GM18867 (cell line): ENCODE results near the gene THAP8.
A peak's percentile ranks its signal among the peaks of the same experiment; 100 is the strongest.

Experiments used
- ATAC-seq: cut with Tn5 transposase; IDR thresholded peaks from one replicate; pipeline ENCODE4 v1.9.1; 2021; ENCODE audit warnings: mild to moderate bottlenecking, moderate library complexity; ENCODE audit not compliant: unreplicated experiment

THAP8 gene

DNA sequence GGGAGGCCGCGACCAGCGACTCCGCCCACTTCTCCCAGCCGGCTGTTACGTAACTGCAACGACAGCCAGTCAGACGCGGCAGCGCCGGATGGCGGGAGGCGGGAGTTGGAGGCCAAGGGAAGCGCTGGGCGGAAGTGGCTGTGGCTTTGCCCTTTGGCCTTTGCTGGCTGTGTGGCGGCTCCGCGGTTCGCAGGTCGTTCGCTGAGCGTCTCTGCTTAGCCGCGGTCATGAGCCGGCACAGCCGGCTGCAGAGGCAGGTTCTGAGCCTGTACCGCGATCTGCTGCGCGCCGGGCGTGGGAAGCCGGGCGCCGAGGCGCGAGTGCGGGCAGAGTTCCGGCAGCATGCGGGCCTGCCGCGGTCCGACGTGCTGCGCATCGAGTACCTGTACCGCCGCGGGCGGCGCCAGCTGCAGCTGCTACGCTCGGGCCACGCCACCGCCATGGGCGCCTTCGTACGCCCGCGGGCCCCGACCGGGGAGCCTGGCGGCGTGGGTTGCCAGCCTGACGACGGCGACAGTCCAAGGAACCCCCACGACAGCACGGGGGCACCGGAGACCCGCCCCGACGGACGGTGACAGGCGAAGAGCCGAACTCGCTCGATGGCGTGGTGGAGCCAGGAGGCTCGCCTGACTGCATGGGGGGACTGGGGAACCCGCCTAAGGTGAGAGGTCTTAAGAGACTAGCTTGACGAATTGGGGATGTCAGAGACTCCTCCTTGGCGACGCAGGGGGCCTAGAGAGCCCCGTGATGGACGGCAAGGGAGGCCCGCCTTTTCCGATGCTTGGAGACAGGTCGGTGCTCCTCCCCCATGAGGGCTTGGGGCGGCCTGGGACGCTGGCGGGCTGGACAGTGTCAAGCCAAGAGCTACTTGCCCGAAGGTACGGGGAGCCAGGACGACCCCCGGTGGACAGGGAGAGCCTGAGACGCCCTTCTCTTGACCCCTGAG, 58.8 kb downstream of the THAP8 start, which contains the start of gene SDHAF1:
Gene SDHAF1 (plus strand): TSS at position 141 of the 946 bp plus-strand sequence. CDS start 87 bp downstream, at position 228.
- ATAC-seq: peak; percentile 82

DNA sequence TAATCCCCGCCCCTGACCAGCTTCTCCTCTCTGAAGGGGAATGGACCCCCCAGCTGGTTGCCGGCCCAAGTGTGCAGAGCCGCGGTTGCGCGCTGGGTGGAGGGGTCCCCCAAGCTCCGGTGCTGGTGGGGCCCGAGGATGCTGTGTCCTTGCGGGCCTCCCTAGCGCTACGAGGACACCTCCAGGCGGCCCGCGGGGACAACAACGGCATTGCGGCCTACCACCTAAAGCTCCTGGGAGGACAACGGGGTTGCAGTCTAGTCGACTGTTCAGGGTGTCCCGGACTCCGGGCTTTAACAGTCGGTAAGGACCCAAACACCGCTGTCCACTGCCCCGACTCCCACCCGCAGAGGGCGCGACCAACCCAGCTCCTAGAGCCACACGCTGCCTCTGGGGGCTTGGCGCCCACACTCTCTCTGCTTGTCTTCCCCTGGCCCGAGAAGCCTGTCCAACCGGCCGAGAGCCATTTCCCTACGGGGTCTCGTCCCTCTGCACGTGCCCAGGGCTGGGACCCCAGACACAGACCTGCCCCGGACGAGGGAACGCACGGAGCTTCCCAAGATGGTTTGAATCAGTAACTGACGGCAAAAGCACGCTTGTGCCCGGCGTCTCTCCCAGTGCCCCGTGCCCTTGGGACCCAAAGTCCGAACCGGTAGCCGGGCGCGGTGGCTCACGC, 60.0 kb downstream of the THAP8 start:
- no peak for ATAC-seq

DNA sequence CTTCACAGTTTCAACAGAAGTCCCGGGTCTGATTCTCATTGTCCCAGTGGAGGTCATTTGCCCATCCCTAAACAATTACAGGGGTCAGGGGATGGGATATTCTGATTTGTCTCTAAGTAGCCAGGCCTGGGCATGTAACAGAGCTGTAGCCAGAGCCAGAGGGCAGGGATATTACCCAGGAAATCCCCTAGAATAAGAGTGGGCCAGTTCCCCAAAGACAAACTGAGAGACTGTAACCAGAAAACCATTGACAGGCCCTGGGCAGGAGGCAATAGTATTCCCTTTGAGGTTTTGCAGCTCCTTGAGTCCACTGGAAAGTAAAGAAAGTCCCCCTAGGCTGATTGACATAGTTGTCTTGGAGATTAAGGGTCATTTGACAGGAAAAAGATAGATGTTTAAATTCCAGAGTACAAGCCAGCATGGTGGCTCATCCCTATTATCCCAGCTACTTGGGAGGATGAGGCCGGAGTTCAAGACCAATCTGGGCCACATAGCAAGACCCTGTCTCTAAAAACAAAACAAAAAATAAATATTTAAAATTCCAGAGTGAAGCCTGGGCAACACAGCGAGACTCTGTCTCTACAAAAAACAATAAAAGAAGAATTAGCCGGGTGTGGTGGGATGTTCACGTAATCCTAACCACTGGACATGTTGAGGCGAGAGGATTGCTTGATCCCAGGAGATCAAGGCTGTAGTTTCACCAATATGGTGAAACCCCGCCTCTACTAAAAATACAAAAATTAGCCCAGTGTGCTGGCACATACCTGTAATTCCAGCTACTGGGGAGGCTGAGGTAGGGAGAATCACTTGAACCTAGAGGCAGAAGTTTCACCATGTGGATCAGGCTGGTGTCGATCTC, 60.9 kb downstream of the THAP8 start:
- no peak for ATAC-seq

DNA sequence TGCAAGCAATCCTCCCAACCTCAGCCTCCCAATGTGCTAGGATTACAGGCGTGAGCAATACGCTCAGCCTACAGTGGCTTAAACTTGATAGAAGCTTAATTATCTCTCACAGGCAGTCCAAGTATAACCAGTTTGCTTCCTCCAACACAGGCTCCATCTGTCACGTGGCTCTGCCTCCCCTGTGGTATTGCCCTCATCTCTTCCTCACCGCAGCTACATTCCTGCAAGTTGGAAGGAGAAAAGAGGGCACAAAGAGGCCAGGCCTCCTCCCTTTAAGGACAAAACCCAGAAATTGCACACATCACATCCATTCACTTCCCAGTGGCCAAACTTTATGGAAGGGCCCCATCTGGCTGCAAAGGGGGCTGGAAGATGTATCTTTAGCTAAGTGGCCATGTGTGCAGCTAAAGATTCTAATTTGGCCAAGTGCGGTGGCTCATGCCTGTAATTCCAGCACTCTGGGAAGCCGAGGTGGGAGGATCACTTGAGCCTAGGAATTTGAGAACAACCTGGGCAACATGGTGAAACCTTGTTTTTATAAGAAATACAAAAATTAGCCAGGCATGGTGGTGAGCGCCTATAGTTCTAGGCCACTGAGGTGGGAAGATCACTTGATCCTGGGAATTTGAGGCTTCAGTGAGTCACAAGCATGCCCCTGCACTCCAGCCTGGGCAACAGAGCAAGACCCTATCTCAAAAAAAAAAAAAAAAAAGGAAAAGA, 62.2 kb downstream of the THAP8 start:
- no peak for ATAC-seq

DNA sequence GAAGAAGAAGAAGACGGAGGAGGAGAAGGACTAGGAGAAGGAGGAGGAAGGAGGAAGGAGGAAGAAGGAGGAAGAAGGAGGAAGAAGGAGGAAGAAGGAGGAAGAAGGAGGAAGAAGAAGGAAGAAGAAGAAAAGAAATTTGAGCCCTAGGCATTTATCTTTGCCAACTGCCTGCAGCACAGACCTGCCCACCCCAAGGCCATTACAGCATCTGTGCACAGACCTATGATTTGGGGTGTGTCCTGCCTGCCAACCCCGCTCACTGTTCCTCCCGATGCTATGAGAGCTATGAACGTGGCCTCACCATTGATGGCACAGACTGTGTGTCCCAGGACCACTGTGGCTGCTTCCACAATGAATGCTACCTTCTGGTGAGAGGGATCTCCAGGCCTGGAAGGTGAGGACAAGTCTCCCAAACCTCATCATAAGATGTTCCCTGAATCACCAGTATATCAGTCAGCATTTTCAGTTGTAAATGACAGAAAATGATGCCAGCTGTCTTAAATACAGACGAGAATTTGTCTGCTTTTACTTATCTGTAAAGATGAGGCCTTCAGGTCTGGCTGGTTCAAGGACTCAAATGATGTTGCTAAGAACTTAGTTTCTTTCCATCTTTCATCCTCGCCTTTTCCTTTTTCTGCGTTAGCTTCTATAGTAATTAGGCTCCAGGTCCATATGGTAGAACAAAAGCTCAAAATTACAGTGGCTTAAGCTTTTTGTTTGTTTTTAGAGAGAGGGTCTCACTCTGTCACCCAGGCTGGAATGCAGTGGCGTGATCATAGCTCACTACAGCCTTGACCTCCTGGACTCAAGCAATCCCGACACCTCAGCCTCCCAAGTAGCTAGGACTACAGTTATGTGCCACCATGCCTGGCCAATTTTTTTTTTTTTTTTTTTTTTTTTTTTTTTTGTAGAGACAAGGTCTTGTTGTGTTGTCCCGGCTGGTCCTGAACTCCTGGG, 63.0 kb downstream of the THAP8 start:
- ATAC-seq: no peak

DNA sequence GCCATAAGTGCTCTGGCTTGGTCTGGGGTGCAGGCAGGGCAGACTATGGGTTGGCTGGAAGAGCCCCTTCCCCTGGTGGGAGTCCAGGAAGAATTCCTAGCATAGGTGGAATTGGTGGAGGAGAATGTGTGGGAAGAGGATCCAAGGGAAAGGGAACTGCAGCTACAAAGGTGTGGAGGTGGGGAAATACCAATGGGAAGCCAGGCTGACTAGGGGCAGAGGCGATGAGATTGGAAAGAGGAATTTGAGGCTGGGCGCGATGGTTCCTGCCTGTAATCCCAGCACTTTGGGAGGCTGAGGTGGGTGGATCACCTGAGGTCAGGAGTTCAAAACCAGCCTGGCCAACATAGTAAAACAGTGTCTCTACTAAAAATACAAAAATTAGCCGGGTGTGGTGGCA, 63.9 kb downstream of the THAP8 start:
- no peak for ATAC-seq

DNA sequence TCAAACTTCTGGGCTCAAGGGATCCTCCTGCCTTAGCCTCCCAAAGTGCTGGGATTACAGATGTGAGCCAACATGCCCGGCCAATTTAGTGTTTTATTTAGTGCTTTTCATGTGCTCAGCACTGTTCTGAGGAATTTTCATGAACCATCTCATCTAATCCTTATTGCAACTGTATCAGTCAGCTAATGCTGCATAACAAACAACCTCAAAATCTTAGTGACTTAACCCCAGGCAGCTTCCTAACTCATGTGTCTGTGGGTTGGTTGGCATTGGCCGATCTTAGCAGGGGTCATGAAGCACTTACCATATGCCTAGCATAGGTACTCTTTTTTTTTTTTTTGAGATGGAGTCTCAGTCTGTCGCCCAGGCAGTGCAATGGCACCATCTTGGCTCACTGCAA, 65.3 kb downstream of the THAP8 start:
- no peak for ATAC-seq

DNA sequence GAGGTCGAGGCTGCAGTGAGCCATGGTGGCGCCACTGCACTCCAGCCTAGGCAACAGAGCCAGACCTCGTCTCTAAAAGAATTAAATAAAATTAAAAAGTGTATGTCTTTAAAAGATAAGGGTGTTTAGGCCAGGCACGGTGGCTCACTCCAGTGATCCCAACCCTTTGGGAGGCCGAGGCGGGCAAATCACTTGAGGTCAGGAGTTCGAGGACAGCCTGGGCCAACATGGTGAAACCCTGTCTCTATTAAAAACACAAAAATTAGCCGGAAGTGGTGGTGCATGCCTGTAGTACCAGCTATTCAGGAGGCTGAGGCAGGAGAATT, 66.6 kb downstream of the THAP8 start:
- no peak for ATAC-seq

DNA sequence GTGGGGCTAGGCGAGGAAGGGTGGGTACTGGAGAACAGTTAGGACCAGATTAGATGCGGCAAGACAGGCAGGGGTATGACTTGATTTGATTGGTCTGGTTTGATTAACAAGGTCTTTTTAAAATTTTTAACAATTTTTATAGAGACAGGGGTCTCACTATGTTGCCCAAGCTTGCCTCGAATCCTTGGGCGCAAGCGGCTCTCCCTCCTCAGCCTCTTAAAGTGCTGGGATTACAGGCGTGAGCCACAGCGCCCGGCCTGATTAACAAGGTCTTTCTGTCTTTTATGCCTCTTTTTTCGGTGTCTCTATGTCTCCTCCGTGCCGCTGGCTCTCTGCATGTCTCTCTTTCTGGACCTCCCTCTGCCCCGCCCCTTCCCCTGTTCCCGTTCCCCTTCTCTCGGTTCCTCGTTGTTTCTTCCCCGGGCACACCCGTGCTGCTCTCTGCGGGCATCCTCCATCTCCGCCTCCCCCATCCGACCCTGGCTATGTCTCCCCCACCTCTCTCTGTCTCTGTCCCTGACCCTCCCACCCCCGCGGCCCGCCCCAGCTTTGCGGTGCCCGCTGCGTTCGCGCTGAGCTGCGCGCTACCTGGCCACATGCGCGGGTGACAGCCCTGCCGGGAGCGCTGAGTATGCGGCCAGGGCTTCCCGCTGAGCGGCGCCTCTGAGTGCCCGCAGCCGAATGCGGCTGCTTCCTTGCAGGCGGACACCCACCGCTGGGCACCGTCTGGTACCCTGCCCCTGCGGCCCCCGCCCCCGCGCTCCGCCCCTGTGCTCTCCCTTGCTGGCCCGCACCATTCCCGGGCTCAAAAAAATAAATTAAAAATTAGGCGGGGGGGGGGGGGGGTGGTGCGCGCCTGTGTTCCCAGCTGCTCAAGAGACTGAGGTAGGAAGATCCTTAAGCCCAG, 67.2 kb downstream of the THAP8 start:
- no peak for ATAC-seq

DNA sequence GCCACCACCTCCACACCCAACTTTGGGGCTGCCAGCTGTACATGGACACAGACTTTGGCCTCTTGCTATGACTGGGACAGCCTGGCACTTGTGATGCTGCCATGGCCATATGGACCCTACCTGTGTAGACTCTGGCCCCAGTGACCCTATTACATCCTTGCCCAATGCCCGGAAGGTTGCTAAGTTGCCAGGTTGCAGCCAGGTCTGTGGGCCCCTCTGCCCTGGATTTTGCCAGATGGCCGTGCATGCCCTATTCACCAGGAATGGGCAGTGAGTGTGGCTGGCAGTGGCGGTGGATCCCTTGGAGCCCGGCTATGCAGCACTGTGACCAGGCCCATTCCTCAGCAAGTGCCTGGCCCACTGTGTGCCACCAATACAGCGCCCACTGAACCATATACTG, 68.0 kb downstream of the THAP8 start:
- ATAC-seq: no peak
